22Rv1 (cell line): ENCODE data around the gene ASPRV1.

Experiments
- H3K27ac ChIP-seq: fragments of 450-650 bp; 2 replicates; pipeline ENCODE4 v1.5.1; 2017
- CTCF ChIP-seq: fragments of 450-650 bp; IDR thresholded peaks from 2 replicates; pipeline ENCODE4 v1.5.1; 2017; ENCODE audit warnings: mild to moderate bottlenecking
- ZFX ChIP-seq: fragments of 450-650 bp; IDR thresholded peaks from 2 replicates; pipeline ENCODE4 v1.6.1; 2017; ENCODE audit warnings: antibody characterized with exemption, borderline replicate concordance

Gene ASPRV1

GRCh38 chr2:69961496-69961895 lies at the start of gene ASPRV1:
TSS of gene ASPRV1 (minus strand) at chr2:69961631. CDS start at chr2:69961436, 195 bp downstream.
- TF ChIP-seq CTCF (no peak), ZFX (no peak)
- no peak within 1 kb of the TSS for H3K27ac ChIP-seq

DNA sequence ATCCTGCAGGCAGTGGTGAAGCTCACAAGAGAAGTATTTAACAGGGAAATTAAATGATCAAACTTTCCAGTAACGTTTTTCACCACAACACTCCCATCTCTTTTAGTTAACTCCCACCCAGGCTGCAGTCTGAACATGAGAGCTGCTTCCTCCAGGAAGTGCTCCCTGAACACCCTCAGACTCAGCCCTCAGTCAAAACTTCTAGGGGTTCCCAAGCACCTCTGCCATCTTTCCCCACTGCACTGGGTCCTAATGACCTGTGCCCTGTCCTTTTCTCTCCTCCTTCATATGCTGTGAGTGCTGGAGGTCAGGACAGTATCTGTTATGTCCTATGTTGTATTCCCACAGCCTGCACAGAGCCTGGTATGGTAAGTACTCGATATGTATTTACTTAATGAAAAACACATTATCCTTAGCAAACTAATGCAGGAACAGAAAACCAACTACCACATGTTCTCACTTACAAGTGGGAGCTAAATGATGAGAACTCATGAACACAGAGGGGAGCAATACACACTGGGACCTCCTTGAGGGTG lies 49.2 kb upstream of the ASPRV1 start:
- H3K27ac ChIP-seq: no peak overlapping the region
- TF ChIP-seq ZFX (no peak), CTCF (no peak)

DNA sequence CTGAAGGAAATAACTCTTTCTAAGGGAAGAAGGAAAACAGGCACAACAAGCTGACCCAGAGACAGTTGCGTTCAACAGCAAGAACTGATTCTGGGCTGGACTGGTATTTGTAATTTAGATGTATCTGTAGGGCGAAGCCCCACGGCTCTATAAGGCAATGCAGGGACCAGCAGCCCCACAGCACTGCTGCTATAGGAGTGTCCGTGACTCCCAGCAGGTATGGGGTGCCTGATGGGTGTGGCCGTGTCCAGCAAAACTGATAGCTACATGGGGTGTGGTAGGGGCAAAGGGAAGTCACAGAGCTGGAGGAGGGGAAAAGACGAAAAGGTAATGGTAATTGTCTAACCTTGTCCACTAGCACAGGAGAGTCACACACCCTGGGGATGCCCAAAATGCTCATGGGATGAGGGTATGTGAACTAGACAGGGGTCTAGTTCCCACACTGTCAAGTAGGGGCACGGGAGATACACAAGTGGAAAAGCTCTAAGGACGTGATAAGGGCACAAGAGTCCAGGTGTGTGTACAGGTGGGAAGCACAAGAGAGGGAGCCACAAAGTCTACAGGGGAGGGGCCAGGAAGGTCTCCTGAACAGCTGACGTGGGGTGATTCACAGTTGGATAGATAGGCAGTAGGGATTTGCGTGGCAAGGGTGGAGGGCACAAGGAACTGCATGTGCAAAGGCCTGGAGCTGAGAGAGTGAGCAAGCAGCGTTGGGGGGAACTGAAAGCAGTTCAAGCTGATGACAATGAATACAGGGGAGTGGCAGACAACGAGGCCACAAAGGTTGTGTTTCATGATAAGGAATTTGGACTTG lies 48.5 kb upstream of the ASPRV1 start:
- H3K27ac ChIP-seq: no peak overlapping the region
- TF ChIP-seq CTCF (no peak), ZFX (no peak)

- H3K27ac ChIP-seq: no peak overlapping the region
- TF ChIP-seq CTCF (no peak), ZFX (no peak)
These were observed 46.9 kb upstream of the ASPRV1 start for GRCh38 chr2:70008290-70008689.

- no peak for TF ChIP-seq CTCF
- TF ChIP-seq ZFX: no peak
- no peak overlapping the region for H3K27ac ChIP-seq
These were observed 45.7 kb upstream of the ASPRV1 start for GRCh38 chr2:70007151-70007550.

GRCh38 chr2:70006447-70006784 lies 45.0 kb upstream of the ASPRV1 start:
- H3K27ac ChIP-seq: no peak overlapping the region
- TF ChIP-seq CTCF (no peak), ZFX (no peak)

DNA sequence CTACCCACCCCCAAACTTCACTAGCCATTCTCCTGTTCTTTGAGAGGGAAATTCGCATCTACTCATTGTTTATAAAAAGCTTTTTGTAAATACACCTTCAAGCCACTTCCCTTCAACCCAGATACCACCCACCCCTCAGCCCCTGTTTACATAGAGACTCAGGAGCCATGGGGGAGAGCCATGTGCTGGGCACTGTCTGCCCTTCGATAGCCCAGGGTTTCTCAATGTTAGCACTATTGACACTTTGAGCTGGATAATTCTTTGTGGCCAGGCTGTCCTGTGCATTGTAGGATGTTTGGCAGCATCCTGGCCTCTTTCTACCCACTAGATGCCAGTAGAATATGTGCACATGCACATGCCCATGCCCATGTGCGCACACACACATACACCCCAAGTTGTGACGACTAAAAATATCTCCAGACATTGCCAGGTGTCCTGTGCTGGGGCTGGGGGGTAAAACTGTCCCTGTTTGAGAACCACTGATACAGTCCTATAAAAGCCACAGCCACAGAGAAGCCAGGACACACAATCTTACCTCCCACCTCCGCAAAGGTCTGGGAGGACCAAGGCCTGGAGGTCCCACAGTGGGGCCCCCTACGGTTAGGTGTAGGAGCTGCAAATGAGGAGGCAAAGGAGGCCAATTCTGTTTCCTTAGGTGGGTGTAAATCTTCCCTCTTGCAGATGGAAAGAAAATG lies 44.5 kb upstream of the ASPRV1 start:
- TF ChIP-seq ZFX: no peak
- TF ChIP-seq CTCF: no peak
- H3K27ac ChIP-seq: no peak overlapping the region
